ENCODE measurements around the gene KCNJ1. TPM values are rescaled to one million over a fixed set of nuclear protein-coding genes. Genes with fewer than 3 reads are reported as not detected.

The KCNJ1 gene
- total and polyA plus RNA-seq, 2 donors (not counting 3 experiments of a cell fraction or from before 2014, with no cell fraction given): not detected

DNA sequence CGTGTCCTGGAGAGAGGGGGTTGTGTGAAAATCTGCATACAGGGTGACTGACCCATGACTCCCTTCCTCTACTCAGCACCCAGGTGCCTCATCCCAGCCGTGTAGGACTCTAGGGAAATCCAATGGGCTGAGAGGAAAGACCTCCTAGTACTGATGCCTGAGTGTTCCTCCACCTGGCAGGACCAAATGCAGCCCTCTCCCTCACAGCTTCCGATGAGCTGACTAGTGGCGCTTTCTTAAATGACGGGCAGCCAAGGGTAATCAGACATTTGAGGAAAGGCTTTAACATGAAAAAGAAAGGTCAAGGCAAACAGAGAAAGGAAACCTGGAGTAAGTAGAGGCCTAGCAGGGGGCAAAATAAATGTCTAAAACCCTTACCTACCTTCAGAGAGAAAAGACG, 5.0 kb upstream of the KCNJ1 start:
- intact Hi-C loops (cut with micrococcal nuclease) (no loop called here), dilution Hi-C loops (cut with MboI; ENCODE audit: extremely low pct_ligation_motif_present, low sequenced_read_pairs) (no loop called here)
- H3K9ac ChIP-seq (replicated peaks; ENCODE audit: extremely low read depth, insufficient read depth, low read length): no peak overlapping the region
- H3K9me3 ChIP-seq (replicated peaks; ENCODE audit: control insufficient read depth, insufficient read depth, low read length): no peaks in the 10 kb centered on the region
- H3K4me2 ChIP-seq (ENCODE audit: insufficient read depth, low read length): no peak overlapping the region
- H3K4me1 ChIP-seq (ENCODE audit: control insufficient read depth, extremely low read depth, insufficient read depth, low read length): no peaks in the 10 kb centered on the region
- no peak overlapping the region for H2AFZ ChIP-seq (ENCODE audit: low read depth, low read length)
- H3K36me3 ChIP-seq (ENCODE audit: control insufficient read depth in 2 of 2, extremely low read depth in 1 of 2, insufficient read depth in 2 of 2, low read length in 2 of 2): no peaks in the 10 kb centered on the region
- no TSS peak for BruUV-seq (replicated peaks)
- POLR2A ChIA-PET: no interaction called here
- TF ChIP-seq MAX (IDR thresholded peaks at IDR 0.05; ENCODE audit: insufficient read depth, insufficient read length) (no peak), POLR2AphosphoS5 (IDR thresholded peaks at IDR 0.05; ENCODE audit: insufficient read depth, low read depth, low read length) (no peak), EZH2 (IDR thresholded peaks at IDR 0.05; ENCODE audit: borderline replicate concordance, low read depth, low read length, severe bottlenecking) (no peak), JUN (IDR thresholded peaks at IDR 0.05; ENCODE audit: borderline replicate concordance, insufficient read depth, insufficient read length, low read depth) (no peak), POLR2A (IDR thresholded peaks at IDR 0.05; ENCODE audit: low read depth, low read length) (no peak), MYC (IDR thresholded peaks at IDR 0.05; ENCODE audit: low read depth, low read length) (no peak), FOS (IDR thresholded peaks at IDR 0.05; ENCODE audit: borderline replicate concordance, insufficient read depth, low read length) (no peak), CTCF (IDR thresholded peaks at IDR 0.05; ENCODE audit: extremely low read depth in 1 of 2, insufficient read depth in 1 of 2, low read depth in 1 of 2, low read length in 2 of 2) (no peak), GATA2 (IDR thresholded peaks at IDR 0.05; ENCODE audit: insufficient read depth, insufficient read length, low read depth, low read length) (no peak)
- peaks cover 21 to 38% of the 10 kb centered on the region in 2 experiments for H3K27me3 ChIP-seq (ENCODE audit: control insufficient read depth in 2 of 2, insufficient read depth in 2 of 2, low read length in 2 of 2)
- no peaks in the 10 kb centered on the region for H3K9me1 ChIP-seq (replicated peaks; ENCODE audit: control insufficient read depth, extremely low read depth, insufficient read depth, low read length)
- DNase-seq (ENCODE audit: low read depth, low spot score) (no peak), FAIRE-seq (no peak)
- H4K20me1 ChIP-seq (replicated peaks; ENCODE audit: control insufficient read depth, extremely low read depth, insufficient read depth, low read length): no peaks in the 10 kb centered on the region
- no peak overlapping the region for H3K4me3 ChIP-seq (replicated peaks in 1 of 3; ENCODE audit: insufficient read depth in 1 of 3, low read depth in 1 of 3, low read length in 3 of 3)
- no peaks in the 10 kb centered on the region for H3K79me2 ChIP-seq (ENCODE audit: control insufficient read depth, insufficient read depth, low read length)
- no peak overlapping the region for H3K27ac ChIP-seq (ENCODE audit: insufficient read depth, low read depth, low read length)
- CTCF ChIA-PET: interaction anchor here (1.2 kb wide), 1 partner anchor 13 kb away, joined by 6 read pairs; no protein-coding TSS in a partner anchor
